Prostate gland (tissue), 2 donors: ENCODE results near the gene VPS36. TPM values are rescaled to one million over a fixed set of nuclear protein-coding genes. Genes with fewer than 3 reads are reported as not detected.
A peak's percentile ranks its signal among the peaks of the same experiment; 100 is the strongest.

Experiments
- DNase-seq: peaks from one replicate; pipeline ENCODE4 v3.0.0-alpha.2; 2019; ENCODE audit warnings: low spot score
- H3K27ac ChIP-seq, 2 donors: fragments of 200-600 bp; sonication (generic); 2 replicates each; pipeline ENCODE4 v1.5.1; 2017 to 2019
- H3K27me3 ChIP-seq: fragments of 200-600 bp; sonication (generic); replicated peaks from 2 replicates; pipeline ENCODE4 v1.5.1; 2019; ENCODE audit not compliant: insufficient read depth
- H3K36me3 ChIP-seq, 2 donors: fragments of 200-600 bp; sonication (generic); 1 replicate in 1 of 2; 2 replicates in 1 of 2; pipeline versions ENCODE4 v1.5.1 to v1.8.1; 2017 to 2019
- H3K4me1 ChIP-seq: fragments of 200-600 bp; sonication (generic); replicated peaks from 2 replicates; pipeline ENCODE4 v1.5.1; 2019
- H3K4me3 ChIP-seq, 2 donors: fragments of 200-600 bp; sonication (generic); 2 replicates each; pipeline ENCODE4 v1.5.1; 2017 to 2019
- H3K9me3 ChIP-seq: fragments of 200-600 bp; sonication (generic); 2 replicates; pipeline ENCODE4 v1.5.1; 2017
- POLR2A ChIP-seq: fragments of 450-650 bp; IDR thresholded peaks from one replicate; pipeline ENCODE4 v1.6.1; 2016; ENCODE audit warnings: antibody characterized with exemption, mild to moderate bottlenecking
- POLR2AphosphoS5 ChIP-seq: sonication (generic); formaldehyde crosslinking; IDR thresholded peaks from one replicate; pipeline ENCODE4 v1.6.1; 2017; ENCODE audit warnings: antibody characterized with exemption
- WGBS: methylation state at CpG from one replicate; pipeline ENCODE4 v1.1.5; 2018; 5-methylcytosine and 5-hydroxymethylcytosine counted together
- intact Hi-C: fragments of 100-400 bp; cut with DNase I; formaldehyde crosslinking; loops from one replicate; pipeline ENCODE4 v1.14.2; 2022
- total RNA-seq, 2 donors: library from RNA; depleted of rRNA; stranded (reverse); fragments of >200 nt; gene quantifications; one replicate each; pipeline ENCODE4 v1.1.0, GENCODE V29; 2016
- TF ChIP-seq, protein P1 (sequence below), 4 experiments: fragments of 200-600 bp in 2 of 4; fragments of 450-650 bp in 2 of 4; sonication (generic) in 2 of 4; IDR thresholded peaks; 1 replicate in 3 of 4; 2 replicates in 1 of 4; pipeline ENCODE4 v1.5.1; 2016 to 2019; ENCODE audit warnings: antibody characterized with exemption in 4 of 4, mild to moderate bottlenecking in 2 of 4, moderate library complexity in 2 of 4

Gene VPS36
- total RNA-seq, 2 donors from 2014 or later = 43.9 to 46.6 TPM

- Histone ChIP-seq H3K27ac (no peak overlapping the region), H3K4me3 (no peak overlapping the region), H3K4me1 (no peaks in the 10 kb centered on the region), H3K27me3 (no peaks in the 10 kb centered on the region), H3K36me3 (no peaks in the 10 kb centered on the region), H3K9me3 (no peaks in the 10 kb centered on the region)
- no peak for DNase-seq
- intact Hi-C loops = no loop called here
- 76% methylated on average over 2 of the region's 2 CpGs for WGBS
- TF ChIP-seq, protein P1, sequence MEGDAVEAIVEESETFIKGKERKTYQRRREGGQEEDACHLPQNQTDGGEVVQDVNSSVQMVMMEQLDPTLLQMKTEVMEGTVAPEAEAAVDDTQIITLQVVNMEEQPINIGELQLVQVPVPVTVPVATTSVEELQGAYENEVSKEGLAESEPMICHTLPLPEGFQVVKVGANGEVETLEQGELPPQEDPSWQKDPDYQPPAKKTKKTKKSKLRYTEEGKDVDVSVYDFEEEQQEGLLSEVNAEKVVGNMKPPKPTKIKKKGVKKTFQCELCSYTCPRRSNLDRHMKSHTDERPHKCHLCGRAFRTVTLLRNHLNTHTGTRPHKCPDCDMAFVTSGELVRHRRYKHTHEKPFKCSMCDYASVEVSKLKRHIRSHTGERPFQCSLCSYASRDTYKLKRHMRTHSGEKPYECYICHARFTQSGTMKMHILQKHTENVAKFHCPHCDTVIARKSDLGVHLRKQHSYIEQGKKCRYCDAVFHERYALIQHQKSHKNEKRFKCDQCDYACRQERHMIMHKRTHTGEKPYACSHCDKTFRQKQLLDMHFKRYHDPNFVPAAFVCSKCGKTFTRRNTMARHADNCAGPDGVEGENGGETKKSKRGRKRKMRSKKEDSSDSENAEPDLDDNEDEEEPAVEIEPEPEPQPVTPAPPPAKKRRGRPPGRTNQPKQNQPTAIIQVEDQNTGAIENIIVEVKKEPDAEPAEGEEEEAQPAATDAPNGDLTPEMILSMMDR (IDR thresholded peaks at IDR 0.05) = no peak
- no peak for TF ChIP-seq POLR2AphosphoS5
- no peak for TF ChIP-seq POLR2A
Observed at GRCh38 chr13:52432456-52432855, 18.0 kb downstream of the VPS36 start.

GRCh38 chr13:52428295-52428694 lies 22.1 kb downstream of the VPS36 start:
- no peak overlapping the region for H3K4me3 ChIP-seq
- intact Hi-C loops = no loop called here
- no peaks in the 10 kb centered on the region for H3K9me3 ChIP-seq
- TF ChIP-seq, protein P1 (IDR thresholded peaks at IDR 0.05) = no peak
- peak; percentile 41 for TF ChIP-seq POLR2AphosphoS5
- TF ChIP-seq POLR2A = no peak
- no peaks in the 10 kb centered on the region for H3K36me3 ChIP-seq
- H3K4me1 ChIP-seq = no peaks in the 10 kb centered on the region
- no peaks in the 10 kb centered on the region for H3K27me3 ChIP-seq
- DNase-seq = no peak
- WGBS = 44% methylated on average over 2 of the region's 2 CpGs
- H3K27ac ChIP-seq = no peak overlapping the region

DNA sequence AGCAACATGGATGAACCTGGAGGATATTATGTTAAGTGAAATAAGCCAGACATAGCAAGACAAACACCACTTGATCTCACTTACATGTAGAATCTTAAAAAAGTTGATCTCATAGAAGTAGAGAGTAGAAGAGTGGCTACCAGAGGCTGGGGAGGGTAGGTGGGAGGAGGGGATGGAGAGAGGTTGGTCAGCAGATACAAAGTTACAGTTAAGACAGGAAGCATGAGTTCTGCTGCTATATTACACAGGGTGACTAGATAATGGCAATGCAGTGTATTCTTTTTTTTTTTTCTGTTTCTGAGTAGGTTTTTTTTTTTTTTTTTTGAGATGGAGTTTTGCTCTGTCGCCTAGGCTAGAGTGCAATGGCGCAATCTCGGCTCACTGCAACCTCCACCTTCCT lies 29.2 kb downstream of the VPS36 start:
- Histone ChIP-seq H3K4me3 (no peak overlapping the region), H3K4me1 (no peaks in the 10 kb centered on the region), H3K9me3 (no peaks in the 10 kb centered on the region), H3K27ac (no peak overlapping the region), H3K36me3 (peaks cover 0 to 4% of the 10 kb centered on the region in 2 donors), H3K27me3 (no peaks in the 10 kb centered on the region)
- intact Hi-C loops = no loop called here
- DNase-seq = no peak
- 92% methylated on average over 3 of the region's 3 CpGs for whole genome bisulfite sequencing
- TF ChIP-seq, protein P1 (IDR thresholded peaks at IDR 0.05) = no peak

- H3K9me3 ChIP-seq = no peaks in the 10 kb centered on the region
- WGBS = 31% methylated on average over 1 of the region's 1 CpG
- intact Hi-C loops = no loop called here
Observed at GRCh38 chr13:52419080-52419479, 31.4 kb downstream of the VPS36 start.

DNA sequence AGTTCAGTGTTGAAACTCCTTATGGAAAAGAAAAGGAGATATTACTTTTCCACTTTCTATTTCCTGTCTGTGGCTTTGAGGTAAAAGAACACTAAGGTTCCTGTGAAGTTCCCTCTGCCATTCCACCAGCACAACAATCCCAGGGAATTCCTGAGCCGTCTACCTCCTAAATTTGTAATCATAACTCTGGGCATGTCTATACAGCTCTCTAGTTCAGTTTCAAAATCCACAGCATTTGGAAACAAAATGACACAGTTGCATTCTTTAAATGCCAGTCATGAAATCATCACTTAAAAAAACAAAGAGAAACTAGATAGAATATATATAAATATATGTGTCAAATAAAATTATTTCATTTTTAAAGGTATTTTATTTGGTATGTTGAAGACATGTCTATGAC lies 35.5 kb downstream of the VPS36 start:
- intact Hi-C loops = no loop called here
- TF ChIP-seq POLR2A (no peak), POLR2AphosphoS5 (peak; percentile 18)
- TF ChIP-seq, protein P1 (IDR thresholded peaks at IDR 0.05) = no peak
- DNase-seq = no peak
- no peaks in the 10 kb centered on the region for H3K36me3 ChIP-seq
- H3K27me3 ChIP-seq = no peaks in the 10 kb centered on the region
- no peak overlapping the region for H3K4me3 ChIP-seq
- peak overlapping the region in 1 of 2 donors; percentile 37 for H3K27ac ChIP-seq
- 41% methylated on average over 1 of the region's 1 CpG for WGBS
- H3K9me3 ChIP-seq = no peaks in the 10 kb centered on the region
- no peaks in the 10 kb centered on the region for H3K4me1 ChIP-seq

More at GRCh38 chr13:52419080-52419479, 31.4 kb downstream of the VPS36 start:
- Histone ChIP-seq H3K36me3 (peaks cover 0 to 4% of the 10 kb centered on the region in 2 donors), H3K27me3 (no peaks in the 10 kb centered on the region), H3K4me1 (no peaks in the 10 kb centered on the region), H3K27ac (no peak overlapping the region), H3K4me3 (no peak overlapping the region)
- no peak for DNase-seq
- TF ChIP-seq, protein P1 (IDR thresholded peaks at IDR 0.05) = no peak
- no peak for TF ChIP-seq POLR2A
- TF ChIP-seq POLR2AphosphoS5 = no peak
